SH-SY5Y (cell line): ENCODE data around the gene RMDN2.

Source experiments
- GATA2 ChIP-seq: IDR thresholded peaks from 2 replicates; pipeline ENCODE4 v1.6.1; 2011; ENCODE audit warnings: mild to moderate bottlenecking, low read depth, low read length
- GATA3 ChIP-seq: IDR thresholded peaks from 2 replicates; pipeline ENCODE4 v1.6.1; 2011; ENCODE audit warnings: low read depth, mild to moderate bottlenecking, low read length, moderate library complexity

GRCh38 chr2:38035968-38036367 is 110.9 kb downstream of the RMDN2 start:
- no peak for TF ChIP-seq GATA2
- no peak for TF ChIP-seq GATA3
